NCI-H82 (cell line): ENCODE data around the gene NARS2.
A peak's percentile ranks its signal among the peaks of the same experiment; 100 is the strongest.

Source experiments
- DNase-seq: peaks from one replicate; lab custom pipeline; 2025; lab: John Stamatoyannopoulos, UW

Gene NARS2

GRCh38 chr11:78408619-78409018, 166.0 kb downstream of the NARS2 start:
- no peak for DNase-seq

- no peak for DNase-seq
These were observed 168.0 kb downstream of the NARS2 start for GRCh38 chr11:78406568-78407196.

- DNase-seq: no peak
These were observed 168.9 kb downstream of the NARS2 start for GRCh38 chr11:78405805-78406204.

GRCh38 chr11:78403781-78404180, 170.9 kb downstream of the NARS2 start:
- no peak for DNase-seq

- no peak for DNase-seq
These were observed 171.8 kb downstream of the NARS2 start for GRCh38 chr11:78402847-78403246.

GRCh38 chr11:78400702-78401101, 174.0 kb downstream of the NARS2 start:
- peak; percentile 6 for DNase-seq

- no peak for DNase-seq
These were observed 174.5 kb downstream of the NARS2 start for GRCh38 chr11:78400116-78400515.

- DNase-seq: peak; percentile 10
These were observed 175.5 kb downstream of the NARS2 start for GRCh38 chr11:78399136-78399535.

GRCh38 chr11:78398715-78399114, 175.9 kb downstream of the NARS2 start:
- no peak for DNase-seq

- peak; percentile 11 for DNase-seq
These were observed 177.3 kb downstream of the NARS2 start for GRCh38 chr11:78397398-78397797.

GRCh38 chr11:78395597-78395996, 179.1 kb downstream of the NARS2 start:
- DNase-seq: peak; percentile 74

- DNase-seq: no peak
These were observed 181.8 kb downstream of the NARS2 start for GRCh38 chr11:78392854-78393253.

GRCh38 chr11:78391424-78391823, 183.2 kb downstream of the NARS2 start:
- no peak for DNase-seq

- DNase-seq: no peak
These were observed 183.9 kb downstream of the NARS2 start for GRCh38 chr11:78390809-78391208.

- no peak for DNase-seq
These were observed 188.3 kb downstream of the NARS2 start for GRCh38 chr11:78386215-78386941.
